Hepatocyte (in vitro differentiated cells): ENCODE results near the gene PIAS1. TPM values are rescaled to one million over a fixed set of nuclear protein-coding genes. Genes with fewer than 3 reads are reported as not detected.

ENCODE experiments used
- DNase-seq: peaks from one replicate; pipeline ENCODE4 v3.0.0-alpha.2; 2016; ENCODE audit warnings: low spot score
- H2AFZ ChIP-seq: fragments of 200-600 bp; sonication (generic); 2 replicates; pipeline ENCODE4 v1.6.0; 2016; ENCODE audit warnings: antibody characterized with exemption, mild to moderate bottlenecking
- H3K27ac ChIP-seq: fragments of 200-600 bp; sonication (generic); 2 replicates; pipeline ENCODE4 v1.5.1; 2016; ENCODE audit warnings: mild to moderate bottlenecking
- H3K27me3 ChIP-seq: fragments of 200-600 bp; sonication (generic); 2 replicates; pipeline ENCODE4 v1.6.1; 2016
- H3K36me3 ChIP-seq: fragments of 200-600 bp; sonication (generic); replicated peaks from 2 replicates; pipeline ENCODE4 v1.5.1; 2016; ENCODE audit warnings: low read depth; ENCODE audit not compliant: insufficient read depth
- H3K4me1 ChIP-seq: fragments of 200-600 bp; sonication (generic); 2 replicates; pipeline ENCODE4 v1.5.1; 2016; ENCODE audit warnings: mild to moderate bottlenecking, moderate library complexity; ENCODE audit not compliant: insufficient read depth
- H3K4me2 ChIP-seq: fragments of 200-600 bp; sonication (generic); 2 replicates; pipeline ENCODE4 v1.6.0; 2016
- H3K4me3 ChIP-seq: fragments of 200-600 bp; sonication (generic); 2 replicates; pipeline ENCODE4 v1.5.1; 2016; ENCODE audit warnings: mild to moderate bottlenecking
- H3K79me2 ChIP-seq: fragments of 200-600 bp; sonication (generic); 2 replicates; pipeline ENCODE4 v1.6.0; 2017; ENCODE audit warnings: mild to moderate bottlenecking
- H3K9me2 ChIP-seq: fragments of 200-600 bp; sonication (generic); replicated peaks from 2 replicates; pipeline ENCODE4 v1.6.0; 2017; ENCODE audit warnings: mild to moderate bottlenecking; ENCODE audit not compliant: insufficient read depth
- H3K9me3 ChIP-seq: fragments of 200-600 bp; sonication (generic); 2 replicates; pipeline ENCODE4 v1.5.1; 2016; ENCODE audit warnings: low read depth, mild to moderate bottlenecking
- H4K20me1 ChIP-seq: fragments of 200-600 bp; sonication (generic); 2 replicates; pipeline ENCODE4 v1.6.0; 2016; ENCODE audit warnings: mild to moderate bottlenecking; ENCODE audit not compliant: insufficient read depth, poor library complexity, severe bottlenecking
- CTCF ChIP-seq: fragments of 200-600 bp; sonication (generic); IDR thresholded peaks from 2 replicates; pipeline ENCODE4 v1.5.1; 2016; ENCODE audit warnings: antibody characterized with exemption, mild to moderate bottlenecking; ENCODE audit not compliant: poor library complexity
- EZH2 ChIP-seq: fragments of 200-600 bp; sonication (generic); IDR thresholded peaks from 2 replicates; pipeline ENCODE4 v1.6.1; 2016; ENCODE audit warnings: antibody characterized with exemption, mild to moderate bottlenecking, borderline replicate concordance
- EZH2phosphoT487 ChIP-seq: fragments of 200-600 bp; sonication (generic); IDR thresholded peaks from one replicate; pipeline ENCODE4 v1.6.1; 2018; ENCODE audit warnings: antibody characterized with exemption, mild to moderate bottlenecking, low read depth, moderate library complexity; ENCODE audit not compliant: unreplicated experiment, severe bottlenecking
- WGBS: methylation state at CpG from one replicate; pipeline ENCODE4 v1.1.6; 2016; ENCODE audit warnings: low lambda C conversion rate; ENCODE audit errors: missing lambda C conversion rate; 5-methylcytosine and 5-hydroxymethylcytosine counted together
- polyA plus RNA-seq: library from polyadenylated mRNA; unstranded; fragments of >200 nt; fragmentation: Nextera tagmentation; extraction: Ambion mirVana; gene quantifications from 2 replicates; pipeline ENCODE4 v1.2.1, GENCODE V29; 2016
- total RNA-seq: library from RNA; depleted of rRNA; stranded (reverse); fragments of >200 nt; gene quantifications from 2 replicates; pipeline ENCODE4 v1.2.3, GENCODE V29; 2014

Gene PIAS1
- total and polyA plus RNA-seq, 2 experiments from 2014 or later = 22.6 to 45.4 TPM

DNA sequence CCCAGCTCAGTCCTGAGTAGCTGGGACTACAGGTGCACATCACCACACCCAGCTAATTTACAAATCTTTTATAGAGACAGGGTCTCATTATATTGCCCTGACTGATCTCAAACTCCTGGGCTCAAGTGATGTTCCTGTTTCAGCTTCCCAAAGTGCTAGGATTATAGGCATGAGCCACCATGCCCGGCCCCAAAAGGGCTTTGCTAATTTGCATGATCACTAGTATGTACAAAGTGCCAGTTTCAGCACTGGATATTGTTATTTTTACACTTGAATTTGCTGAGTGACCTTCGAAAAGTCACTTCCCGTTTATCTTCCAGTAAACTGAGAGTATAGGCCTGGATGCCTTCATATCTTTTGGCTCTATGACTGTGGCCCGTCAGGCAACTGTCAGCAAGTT, 163.2 kb downstream of the PIAS1 start:
- no peaks in the 10 kb centered on the region for H3K9me2 ChIP-seq
- no peak overlapping the region for H3K4me2 ChIP-seq
- no peak overlapping the region for H3K4me3 ChIP-seq
- H3K36me3 ChIP-seq = no peaks in the 10 kb centered on the region
- H3K27ac ChIP-seq = no peak overlapping the region
- H3K9me3 ChIP-seq = no peaks in the 10 kb centered on the region
- H4K20me1 ChIP-seq = no peaks in the 10 kb centered on the region
- H3K79me2 ChIP-seq = peaks cover 54% of the 10 kb centered on the region
- H2AFZ ChIP-seq = no peak overlapping the region
- no peaks in the 10 kb centered on the region for H3K27me3 ChIP-seq
- no peak for DNase-seq
- H3K4me1 ChIP-seq = no peaks in the 10 kb centered on the region
- TF ChIP-seq EZH2phosphoT487 (no peak), EZH2 (no peak), CTCF (no peak)
- WGBS = 96% methylated on average over 4 of the region's 4 CpGs

DNA sequence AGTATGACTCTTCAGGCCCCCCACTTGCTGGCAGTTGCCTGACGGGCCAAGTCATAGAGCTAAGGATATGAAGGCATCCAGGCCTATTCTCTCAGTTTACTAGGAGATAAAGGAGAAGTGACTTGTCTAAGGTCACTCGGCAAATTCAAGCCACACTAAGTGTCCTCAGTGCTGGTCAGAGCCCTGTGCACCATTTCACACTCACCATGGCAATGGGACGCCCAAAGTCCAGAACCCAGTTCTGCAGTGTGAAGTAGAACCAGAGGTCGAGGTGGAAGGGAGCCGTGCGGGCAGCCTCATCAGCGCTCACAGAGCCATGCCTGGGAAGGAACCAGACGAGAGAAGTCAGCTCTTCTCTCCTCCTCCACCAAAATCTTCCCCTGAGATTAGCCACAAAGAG, 164.2 kb downstream of the PIAS1 start:
- no peak for TF ChIP-seq CTCF
- no peak for TF ChIP-seq EZH2
- TF ChIP-seq EZH2phosphoT487 = no peak
- no peaks in the 10 kb centered on the region for H3K9me3 ChIP-seq
- 97% methylated on average over 8 of the region's 8 CpGs for WGBS
- no peaks in the 10 kb centered on the region for H3K27me3 ChIP-seq
- H4K20me1 ChIP-seq = no peaks in the 10 kb centered on the region
- H3K4me2 ChIP-seq = no peak overlapping the region
- H3K27ac ChIP-seq = no peak overlapping the region
- H3K79me2 ChIP-seq = peaks cover 59% of the 10 kb centered on the region
- H3K9me2 ChIP-seq = no peaks in the 10 kb centered on the region
- no peak overlapping the region for H3K4me3 ChIP-seq
- H3K36me3 ChIP-seq = no peaks in the 10 kb centered on the region
- H3K4me1 ChIP-seq = no peaks in the 10 kb centered on the region
- no peak overlapping the region for H2AFZ ChIP-seq
- DNase-seq = no peak

GRCh38 chr15:68218847-68219798, 165.0 kb downstream of the PIAS1 start:
- H3K27ac ChIP-seq = no peak overlapping the region
- no peaks in the 10 kb centered on the region for H3K4me1 ChIP-seq
- H3K9me3 ChIP-seq = no peaks in the 10 kb centered on the region
- H3K36me3 ChIP-seq = no peaks in the 10 kb centered on the region
- H3K27me3 ChIP-seq = no peaks in the 10 kb centered on the region
- peaks cover 66% of the 10 kb centered on the region for H3K79me2 ChIP-seq
- no peaks in the 10 kb centered on the region for H3K9me2 ChIP-seq
- TF ChIP-seq CTCF (no peak), EZH2phosphoT487 (no peak), EZH2 (no peak)
- no peak overlapping the region for H2AFZ ChIP-seq
- DNase-seq = no peak
- H3K4me3 ChIP-seq = no peak overlapping the region
- H4K20me1 ChIP-seq = no peaks in the 10 kb centered on the region
- H3K4me2 ChIP-seq = no peak overlapping the region
- 98% methylated on average over 9 of the region's 9 CpGs for WGBS
